Thyroid gland (tissue), 4 donors: ENCODE data around the gene MACROD1.

Experiments
- CTCF ChIP-seq, 6 experiments: fragments of 200-600 bp in 3 of 6; fragments of 450-650 bp in 3 of 6; sonication (generic) in 3 of 6; IDR thresholded peaks; one replicate each; pipeline ENCODE4 v1.5.1; 2016 to 2019; ENCODE audit warnings: antibody characterized with exemption in 6 of 6, mild to moderate bottlenecking in 2 of 6, inconsistent platforms in 1 of 6, moderate library complexity in 1 of 6
- POLR2A ChIP-seq, 2 donors: fragments of 450-650 bp; IDR thresholded peaks; one replicate each; pipeline ENCODE4 v1.6.1; 2017; ENCODE audit warnings: antibody characterized with exemption in 2 of 2, mild to moderate bottlenecking in 2 of 2, moderate library complexity in 1 of 2

DNA sequence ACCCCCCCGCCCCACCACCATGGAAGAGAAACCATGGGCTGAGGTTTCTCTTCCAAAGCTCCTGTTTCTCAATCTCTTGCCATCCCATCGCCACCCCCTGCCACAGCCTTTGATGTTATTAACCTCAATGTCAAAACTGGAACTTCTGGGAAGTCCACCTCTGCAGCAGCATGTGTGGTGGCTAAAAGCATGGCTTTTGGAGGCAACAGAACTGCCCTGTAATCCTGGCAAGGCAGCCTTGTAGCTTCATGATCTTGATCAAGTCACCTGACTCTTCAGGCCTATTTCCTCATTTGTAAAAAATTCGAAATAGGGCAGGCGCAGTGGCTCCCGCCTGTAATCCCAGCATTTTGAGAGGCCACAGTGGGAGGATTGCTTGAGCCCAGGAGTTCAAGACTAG is 195.0 kb downstream of the MACROD1 start:
- TF ChIP-seq CTCF (IDR thresholded peaks at IDR 0.05) (no peak), POLR2A (IDR thresholded peaks at IDR 0.05) (no peak)
